Measurements from ENCODE around the gene APOL6.

Gene APOL6

DNA sequence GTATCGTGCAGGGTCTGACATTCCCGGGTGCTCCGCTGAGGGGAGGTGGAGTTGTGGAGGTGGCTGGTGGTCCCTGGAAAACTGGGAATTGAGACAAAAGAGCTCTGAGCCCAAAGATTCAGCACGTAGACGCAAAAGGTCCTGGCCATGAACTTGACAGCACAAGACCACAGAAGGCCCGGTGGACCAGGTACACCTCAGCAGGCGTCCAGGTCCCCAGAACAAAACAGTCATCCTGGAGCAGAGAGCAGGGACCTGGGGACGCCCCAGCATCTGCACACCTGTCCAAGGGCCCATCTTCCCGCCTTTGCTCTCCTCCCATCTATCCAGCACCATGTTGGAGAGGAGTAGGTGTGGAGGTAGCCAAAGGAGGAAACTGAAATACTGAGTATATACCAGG lies 17.4 kb upstream of the APOL6 start:
- no peak for TF ChIP-seq CTCF (conservative IDR thresholded peaks at IDR 0.05; ENCODE audit: low read length)
- no peak for DNase-seq (ENCODE audit: low read depth)
- no peak overlapping the region for H3K4me3 ChIP-seq (ENCODE audit: low read length)

DNA sequence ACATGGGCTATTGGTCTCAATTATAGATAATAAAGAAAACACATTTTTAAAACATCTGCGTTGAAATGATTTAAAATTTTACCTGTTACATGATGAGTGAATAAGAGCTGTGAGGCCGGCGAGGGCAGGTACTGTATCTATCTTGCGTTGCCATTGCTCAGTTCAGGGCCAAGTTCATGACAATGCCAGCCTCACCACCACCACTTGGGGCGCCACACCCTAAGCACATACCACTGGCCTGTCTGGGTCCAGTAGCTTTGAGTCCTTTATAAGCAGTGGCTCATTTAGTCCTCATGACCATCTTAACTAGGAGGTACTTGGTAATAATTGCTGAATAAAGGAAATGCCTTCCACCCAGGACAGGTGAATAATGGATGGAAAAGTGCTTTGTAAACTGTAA lies 16.6 kb upstream of the APOL6 start:
- peak; percentile 31 for DNase-seq (ENCODE audit: low read depth)
- TF ChIP-seq CTCF (conservative IDR thresholded peaks at IDR 0.05; ENCODE audit: low read length), result peak; percentile 48
- H3K4me3 ChIP-seq (ENCODE audit: low read length), result no peak overlapping the region

DNA sequence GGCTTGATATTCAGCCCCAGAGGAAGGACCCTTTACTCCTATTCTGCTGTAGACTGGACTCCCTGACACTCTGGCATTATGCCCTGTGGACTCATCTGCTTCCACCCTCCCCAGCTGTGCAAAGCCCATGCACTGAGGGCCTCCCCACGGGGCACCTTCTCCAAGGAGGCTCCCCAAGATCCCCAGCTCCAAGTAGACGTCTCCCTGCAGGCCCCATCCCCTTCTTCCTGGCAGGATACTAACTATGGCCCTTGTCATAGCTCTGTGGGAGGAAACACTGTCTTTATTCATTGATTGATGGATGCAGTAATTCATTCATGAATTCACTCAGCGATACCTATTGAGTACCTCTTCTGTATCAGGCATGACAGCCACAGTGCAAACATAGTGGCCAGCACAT lies 15.3 kb upstream of the APOL6 start:
- no peak overlapping the region for H3K4me3 ChIP-seq (ENCODE audit: low read length)
- TF ChIP-seq CTCF (conservative IDR thresholded peaks at IDR 0.05; ENCODE audit: low read length), result no peak
- DNase-seq (ENCODE audit: low read depth), result no peak

- H3K4me3 ChIP-seq (ENCODE audit: low read length), result no peak overlapping the region
- DNase-seq (ENCODE audit: low read depth), result no peak
- no peak for TF ChIP-seq CTCF (conservative IDR thresholded peaks at IDR 0.05; ENCODE audit: low read length)
These were observed 14.7 kb upstream of the APOL6 start for GRCh38 chr22:35633520-35633919.

GRCh38 chr22:35634015-35634414 lies 14.2 kb upstream of the APOL6 start:
- DNase-seq (ENCODE audit: low read depth), result no peak
- no peak for TF ChIP-seq CTCF (conservative IDR thresholded peaks at IDR 0.05; ENCODE audit: low read length)
- no peak overlapping the region for H3K4me3 ChIP-seq (ENCODE audit: low read length)

DNA sequence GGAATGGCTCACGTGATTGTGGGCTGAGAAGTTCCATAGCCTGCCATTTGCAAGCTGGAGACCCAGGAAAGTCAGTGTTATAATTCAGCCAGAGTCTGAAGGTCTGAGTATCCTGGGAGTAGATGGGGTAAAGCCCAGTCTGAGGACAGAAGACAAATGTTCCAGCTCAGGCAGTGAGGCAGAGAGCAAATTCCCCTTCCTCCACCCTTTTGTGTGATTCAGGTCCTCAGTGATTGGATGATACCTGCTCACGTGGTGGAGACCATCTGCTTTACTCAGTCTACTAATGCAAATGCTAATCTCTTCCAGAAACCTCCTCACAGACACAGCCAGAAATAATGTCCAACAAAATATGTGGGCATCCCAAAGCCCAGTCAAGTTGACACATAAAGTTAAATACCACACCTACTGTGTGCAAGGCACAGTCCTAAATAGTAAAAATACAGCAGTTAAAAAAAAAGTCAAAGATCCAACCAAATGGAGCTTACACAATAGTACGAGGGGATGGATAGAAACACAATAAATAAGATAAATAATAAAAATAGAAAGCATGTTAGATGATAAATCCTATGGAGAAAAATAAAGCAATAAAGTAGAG lies 13.2 kb upstream of the APOL6 start:
- H3K4me3 ChIP-seq (ENCODE audit: low read length), result no peak overlapping the region
- no peak for DNase-seq (ENCODE audit: low read depth)
- TF ChIP-seq CTCF (conservative IDR thresholded peaks at IDR 0.05; ENCODE audit: low read length), result no peak

- no peak overlapping the region for H3K4me3 ChIP-seq (ENCODE audit: low read length)
- no peak for DNase-seq (ENCODE audit: low read depth)
- no peak for TF ChIP-seq CTCF (conservative IDR thresholded peaks at IDR 0.05; ENCODE audit: low read length)
These were observed 11.0 kb upstream of the APOL6 start for GRCh38 chr22:35637254-35637653.

Data from AG10803 (cell line).